HepG2 (cell line): ENCODE measurements around the gene KDM8. TPM values are rescaled to one million over a fixed set of nuclear protein-coding genes. Genes with fewer than 3 reads are reported as not detected.

Experiments
- KMT2B ChIP-seq: IDR thresholded peaks from 2 replicates; pipeline ENCODE4 v1.6.1; 2016; ENCODE audit warnings: missing genetic modification reagents, missing compliant biosample characterization
- ZKSCAN5 ChIP-seq: sonication (generic); formaldehyde crosslinking; IDR thresholded peaks from 2 replicates; pipeline ENCODE4 v1.5.1; 2020; ENCODE audit warnings: mild to moderate bottlenecking, missing genetic modification reagents
- ZNF569 ChIP-seq: sonication (generic); formaldehyde crosslinking; IDR thresholded peaks from 2 replicates; pipeline ENCODE4 v1.5.0; 2020; ENCODE audit warnings: mild to moderate bottlenecking, missing genetic modification reagents, moderate library complexity, borderline replicate concordance
- polyA plus RNA-seq, 8 experiments: library from polyadenylated mRNA; depleted of rRNA in 3 of 8; stranded (reverse) in 7 of 8; unstranded in 1 of 8; fragments of >200 nt; fragmentation: Illumina TruSeq in 4 of 8; extraction: Trizol in 4 of 8; gene quantifications; 2 replicates each; pipeline versions ENCODE4 v1.2.1 to v1.2.3, GENCODE V29; 2011 to 2016; ENCODE audit warnings: low read depth in 4 of 8, missing spikeins in 1 of 8, mixed read lengths in 1 of 8; ENCODE audit not compliant: insufficient read depth in 1 of 8
- total RNA-seq, 5 experiments: library from RNA; depleted of rRNA; stranded (reverse); fragments of >200 nt; fragmentation: Illumina TruSeq; extraction: Trizol; gene quantifications; 2 replicates each; pipeline ENCODE4 v1.2.3, GENCODE V29; 2016; ENCODE audit warnings: low read depth in 1 of 5
- TF ChIP-seq, protein P1 (sequence below): sonication (generic); formaldehyde crosslinking; IDR thresholded peaks from 2 replicates; pipeline ENCODE4 v1.5.0; 2020; ENCODE audit warnings: mild to moderate bottlenecking, missing genetic modification reagents
- TF ChIP-seq, protein P2 (sequence below), 2 experiments: fragments of 450-650 bp in 1 of 2; sonication (generic) in 1 of 2; formaldehyde crosslinking in 1 of 2; IDR thresholded peaks; 2 replicates each; pipeline versions ENCODE4 v1.6.1 to v1.8.0; 2016 to 2022; ENCODE audit warnings: antibody characterized with exemption in 1 of 2, mild to moderate bottlenecking in 1 of 2, missing genetic modification reagents in 1 of 2
- TF ChIP-seq, protein P3 (sequence below): sonication (generic); formaldehyde crosslinking; IDR thresholded peaks from 2 replicates; pipeline ENCODE4 v1.5.0; 2020; ENCODE audit warnings: missing genetic modification reagents

The KDM8 gene
- total and polyA plus RNA-seq, 2 of the 13 experiments (the other 11 are each of a cell fraction or from before 2014, with no cell fraction given) = 3.3 to 8.6 TPM

DNA sequence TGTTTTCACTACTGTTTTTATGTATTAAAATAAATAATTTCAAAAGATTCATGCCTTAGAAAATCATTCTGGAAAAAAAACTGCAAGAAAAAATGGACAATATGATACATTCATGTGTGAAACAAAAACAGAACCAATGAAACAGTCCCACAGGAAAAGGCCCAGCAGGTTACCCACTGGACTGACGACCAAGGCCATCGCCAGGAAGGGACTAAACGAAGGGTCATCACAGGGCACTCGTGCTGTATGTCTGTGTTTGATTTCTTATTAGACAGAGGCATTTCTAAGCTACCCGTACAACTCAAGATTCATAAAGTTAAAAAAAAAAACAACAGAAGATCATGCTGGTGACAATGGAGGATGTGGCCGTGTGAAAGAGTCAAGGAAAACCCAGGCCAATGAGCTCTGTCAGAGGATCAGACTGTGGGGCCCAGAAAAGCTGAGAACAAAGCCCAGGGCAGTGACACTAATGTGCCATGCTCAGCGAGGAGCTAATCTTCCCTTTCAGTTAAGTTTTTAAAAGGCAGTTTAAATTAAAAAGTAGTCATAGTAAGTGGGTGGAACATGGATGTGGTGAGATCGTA is 33.4 kb downstream of the KDM8 start (continued):
- TF ChIP-seq, protein P1, sequence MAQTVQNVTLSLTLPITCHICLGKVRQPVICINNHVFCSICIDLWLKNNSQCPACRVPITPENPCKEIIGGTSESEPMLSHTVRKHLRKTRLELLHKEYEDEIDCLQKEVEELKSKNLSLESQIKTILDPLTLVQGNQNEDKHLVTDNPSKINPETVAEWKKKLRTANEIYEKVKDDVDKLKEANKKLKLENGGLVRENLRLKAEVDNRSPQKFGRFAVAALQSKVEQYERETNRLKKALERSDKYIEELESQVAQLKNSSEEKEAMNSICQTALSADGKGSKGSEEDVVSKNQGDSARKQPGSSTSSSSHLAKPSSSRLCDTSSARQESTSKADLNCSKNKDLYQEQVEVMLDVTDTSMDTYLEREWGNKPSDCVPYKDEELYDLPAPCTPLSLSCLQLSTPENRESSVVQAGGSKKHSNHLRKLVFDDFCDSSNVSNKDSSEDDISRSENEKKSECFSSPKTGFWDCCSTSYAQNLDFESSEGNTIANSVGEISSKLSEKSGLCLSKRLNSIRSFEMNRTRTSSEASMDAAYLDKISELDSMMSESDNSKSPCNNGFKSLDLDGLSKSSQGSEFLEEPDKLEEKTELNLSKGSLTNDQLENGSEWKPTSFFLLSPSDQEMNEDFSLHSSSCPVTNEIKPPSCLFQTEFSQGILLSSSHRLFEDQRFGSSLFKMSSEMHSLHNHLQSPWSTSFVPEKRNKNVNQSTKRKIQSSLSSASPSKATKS (CRISPR knock-in tag) = no peak
- TF ChIP-seq ZNF569 (CRISPR knock-in tag) = no peak
- TF ChIP-seq, protein P2, sequence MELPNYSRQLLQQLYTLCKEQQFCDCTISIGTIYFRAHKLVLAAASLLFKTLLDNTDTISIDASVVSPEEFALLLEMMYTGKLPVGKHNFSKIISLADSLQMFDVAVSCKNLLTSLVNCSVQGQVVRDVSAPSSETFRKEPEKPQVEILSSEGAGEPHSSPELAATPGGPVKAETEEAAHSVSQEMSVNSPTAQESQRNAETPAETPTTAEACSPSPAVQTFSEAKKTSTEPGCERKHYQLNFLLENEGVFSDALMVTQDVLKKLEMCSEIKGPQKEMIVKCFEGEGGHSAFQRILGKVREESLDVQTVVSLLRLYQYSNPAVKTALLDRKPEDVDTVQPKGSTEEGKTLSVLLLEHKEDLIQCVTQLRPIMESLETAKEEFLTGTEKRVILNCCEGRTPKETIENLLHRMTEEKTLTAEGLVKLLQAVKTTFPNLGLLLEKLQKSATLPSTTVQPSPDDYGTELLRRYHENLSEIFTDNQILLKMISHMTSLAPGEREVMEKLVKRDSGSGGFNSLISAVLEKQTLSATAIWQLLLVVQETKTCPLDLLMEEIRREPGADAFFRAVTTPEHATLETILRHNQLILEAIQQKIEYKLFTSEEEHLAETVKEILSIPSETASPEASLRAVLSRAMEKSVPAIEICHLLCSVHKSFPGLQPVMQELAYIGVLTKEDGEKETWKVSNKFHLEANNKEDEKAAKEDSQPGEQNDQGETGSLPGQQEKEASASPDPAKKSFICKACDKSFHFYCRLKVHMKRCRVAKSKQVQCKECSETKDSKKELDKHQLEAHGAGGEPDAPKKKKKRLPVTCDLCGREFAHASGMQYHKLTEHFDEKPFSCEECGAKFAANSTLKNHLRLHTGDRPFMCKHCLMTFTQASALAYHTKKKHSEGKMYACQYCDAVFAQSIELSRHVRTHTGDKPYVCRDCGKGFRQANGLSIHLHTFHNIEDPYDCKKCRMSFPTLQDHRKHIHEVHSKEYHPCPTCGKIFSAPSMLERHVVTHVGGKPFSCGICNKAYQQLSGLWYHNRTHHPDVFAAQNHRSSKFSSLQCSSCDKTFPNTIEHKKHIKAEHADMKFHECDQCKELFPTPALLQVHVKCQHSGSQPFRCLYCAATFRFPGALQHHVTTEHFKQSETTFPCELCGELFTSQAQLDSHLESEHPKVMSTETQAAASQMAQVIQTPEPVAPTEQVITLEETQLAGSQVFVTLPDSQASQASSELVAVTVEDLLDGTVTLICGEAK (IDR thresholded peaks at IDR 0.05) = no peak
- TF ChIP-seq, protein P2 (CRISPR knock-in tag; IDR thresholded peaks at IDR 0.05) = no peak
- TF ChIP-seq KMT2B = no peak
- TF ChIP-seq, protein P3, sequence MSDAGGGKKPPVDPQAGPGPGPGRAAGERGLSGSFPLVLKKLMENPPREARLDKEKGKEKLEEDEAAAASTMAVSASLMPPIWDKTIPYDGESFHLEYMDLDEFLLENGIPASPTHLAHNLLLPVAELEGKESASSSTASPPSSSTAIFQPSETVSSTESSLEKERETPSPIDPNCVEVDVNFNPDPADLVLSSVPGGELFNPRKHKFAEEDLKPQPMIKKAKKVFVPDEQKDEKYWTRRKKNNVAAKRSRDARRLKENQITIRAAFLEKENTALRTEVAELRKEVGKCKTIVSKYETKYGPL (CRISPR knock-in tag) = no peak
- TF ChIP-seq ZKSCAN5 (CRISPR knock-in tag) = no peak
